CD4-positive, alpha-beta T cell treated with Interleukin-21 for 1 hour (primary cell): ENCODE data around the gene APC.
"Not testable (repeated sequence)": the region's sequence is repeated elsewhere in the genome, so short reads cannot be mapped to it uniquely, and the experiment has no call there.

ENCODE experiments used
- DNase-seq: peaks from one replicate; pipeline ENCODE4 v3.0.0-alpha.2; 2020

Gene APC

GRCh38 chr5:112860929-112861637 is 123.4 kb downstream of the APC start, which contains the start of gene SRP19:
Gene SRP19 (plus strand): TSS chr5:112861287. CDS start chr5:112861377, 90 bp downstream.
- peak; percentile 94 for DNase-seq

- no peak for DNase-seq
These were observed 123.9 kb downstream of the APC start for GRCh38 chr5:112861638-112861985.

DNA sequence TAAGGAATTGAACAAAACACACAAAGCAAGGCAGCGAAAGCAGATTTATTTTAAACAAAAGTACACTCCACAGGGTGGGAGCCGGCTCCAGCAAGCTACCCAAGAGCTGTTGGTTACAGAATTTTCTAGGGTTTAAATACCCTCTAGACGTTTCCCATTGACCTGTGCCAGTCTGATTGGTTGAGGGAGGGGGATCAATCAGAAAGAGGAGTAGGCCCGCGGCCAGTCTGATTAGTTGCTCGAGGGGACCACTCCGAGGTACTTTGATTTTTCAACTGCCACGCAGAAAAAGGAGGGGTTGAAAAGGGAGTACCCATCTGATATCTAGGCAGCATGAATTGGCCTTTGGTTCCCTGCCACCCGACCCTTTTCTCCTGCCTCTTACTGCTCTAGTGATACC is 124.4 kb downstream of the APC start:
- no peak for DNase-seq

DNA sequence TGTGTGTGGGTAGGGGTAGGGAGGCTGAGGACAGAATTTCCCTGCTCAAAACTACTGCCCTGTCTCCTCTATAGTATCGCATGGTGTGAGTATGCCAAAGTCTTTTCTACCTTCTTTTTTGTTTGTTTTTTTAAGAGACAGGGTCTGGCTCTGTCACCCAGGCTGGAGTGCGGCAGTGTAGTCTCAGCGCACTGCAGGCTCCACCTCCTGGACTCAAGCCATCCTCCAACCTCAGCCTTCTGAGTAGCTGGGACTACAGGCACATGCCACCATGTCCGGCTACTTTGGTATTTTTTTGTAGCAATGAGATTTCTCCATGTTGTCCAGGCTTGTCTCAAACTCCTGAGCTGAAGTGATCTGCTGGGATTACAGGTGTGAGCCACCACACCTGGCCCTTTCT is 125.9 kb downstream of the APC start:
- DNase-seq, result no peak

GRCh38 chr5:112865128-112865527 is 127.4 kb downstream of the APC start:
- no peak for DNase-seq

DNA sequence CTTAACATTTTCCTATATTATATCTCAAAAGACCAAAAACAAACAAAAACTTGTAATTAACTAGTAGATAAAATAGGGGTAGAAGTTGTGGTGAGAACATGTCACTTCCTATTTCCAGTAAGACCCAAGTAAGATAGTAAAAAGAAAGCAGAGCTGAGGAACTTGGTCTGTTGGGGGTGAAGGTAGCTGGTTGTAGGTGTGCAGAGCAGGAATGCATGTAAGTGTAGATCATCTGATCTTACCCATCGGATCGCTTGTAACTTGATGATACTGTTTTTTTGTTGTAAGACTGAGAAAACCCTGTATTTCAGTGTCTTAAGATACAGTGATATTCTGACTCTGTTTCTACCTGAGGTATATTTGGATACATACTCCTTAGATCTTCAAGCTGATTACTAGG is 129.1 kb downstream of the APC start:
- DNase-seq, result no peak

DNA sequence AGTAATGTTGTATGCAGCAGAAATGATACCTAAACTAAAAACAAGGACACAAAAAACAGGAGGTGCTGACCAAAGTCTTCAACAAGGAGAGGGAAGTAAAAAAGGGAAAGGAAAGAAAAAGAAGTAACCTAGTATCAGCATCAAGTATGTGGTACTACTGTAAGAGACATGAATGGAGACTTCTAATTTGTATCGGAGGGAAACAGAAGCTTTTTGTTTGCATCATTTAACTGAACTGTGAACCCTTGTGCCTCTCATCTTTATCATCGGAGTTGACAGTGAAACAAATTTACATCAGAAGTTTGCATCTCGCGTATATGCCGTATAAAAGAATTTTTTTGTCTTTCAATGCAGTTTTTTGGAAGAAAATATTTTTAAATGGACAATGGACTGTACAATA is 129.7 kb downstream of the APC start:
- no peak for DNase-seq

GRCh38 chr5:112869948-112870347 is 132.3 kb downstream of the APC start:
- peak; percentile 27 for DNase-seq

DNA sequence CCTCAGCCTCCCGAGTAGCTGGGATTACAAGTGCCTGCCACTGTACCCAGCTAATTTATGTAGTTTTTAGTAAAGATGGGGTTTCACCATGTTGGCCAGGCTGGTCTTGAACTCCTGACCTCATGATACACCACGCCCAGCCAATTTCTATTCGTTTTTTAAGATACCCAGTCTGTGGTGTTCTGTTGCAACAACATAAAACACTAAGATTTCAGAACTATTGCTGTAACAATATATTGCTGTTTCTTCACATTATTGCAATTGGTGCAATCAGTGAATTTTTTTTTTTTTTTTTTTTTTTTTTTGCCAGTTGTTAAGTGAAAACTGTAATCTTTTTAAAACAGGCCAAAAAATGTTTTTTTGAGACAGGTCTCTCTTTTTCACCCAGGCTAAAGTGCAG is 133.3 kb downstream of the APC start:
- no peak for DNase-seq

- no peak for DNase-seq
These were observed 138.7 kb downstream of the APC start for GRCh38 chr5:112876362-112876761.

- no peak for DNase-seq
These were observed 140.4 kb downstream of the APC start for GRCh38 chr5:112878101-112878500.

GRCh38 chr5:112878760-112879159 is 141.1 kb downstream of the APC start:
- peak; percentile 69 for DNase-seq

GRCh38 chr5:112880219-112880964 is 142.7 kb downstream of the APC start:
- DNase-seq, result no peak

DNA sequence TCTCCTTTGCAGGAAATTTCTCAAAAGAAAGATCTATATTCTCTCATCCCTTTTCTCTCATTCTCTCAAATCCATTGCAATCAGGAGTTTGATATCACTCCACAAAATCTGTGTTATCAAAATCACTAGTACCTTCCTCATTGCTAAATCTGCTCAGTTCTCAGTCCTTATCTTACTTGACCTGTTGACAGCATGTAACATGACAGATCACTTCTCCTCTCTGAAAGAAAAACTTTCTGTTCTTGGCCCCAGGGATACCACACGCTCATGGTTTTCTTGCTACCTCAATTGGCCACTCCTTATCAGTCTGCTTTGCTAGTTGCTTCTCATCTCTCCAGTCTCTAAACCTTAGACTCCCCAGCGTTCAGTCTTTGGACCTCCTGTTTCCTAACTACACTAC is 145.5 kb downstream of the APC start:
- no peak for DNase-seq

DNA sequence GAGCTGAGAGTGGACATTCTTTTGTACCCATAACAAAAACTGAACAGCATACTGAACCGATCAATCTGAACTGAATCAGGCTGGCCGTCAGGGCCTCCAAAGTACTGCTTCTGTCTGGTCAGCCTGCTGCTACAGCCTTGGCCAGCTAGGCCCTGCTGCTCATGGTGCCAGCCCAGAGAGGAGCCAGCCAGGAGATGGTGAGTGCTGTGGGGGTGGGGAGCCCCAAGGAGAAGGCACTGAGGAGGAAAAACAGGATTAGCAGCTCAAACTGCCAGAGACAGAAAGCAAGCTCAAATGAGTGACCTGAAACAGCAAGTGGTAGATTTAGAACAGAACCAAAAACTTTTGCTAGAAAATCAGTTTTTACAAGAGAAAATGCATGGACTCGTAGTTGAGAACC is 147.3 kb downstream of the APC start:
- no peak for DNase-seq

DNA sequence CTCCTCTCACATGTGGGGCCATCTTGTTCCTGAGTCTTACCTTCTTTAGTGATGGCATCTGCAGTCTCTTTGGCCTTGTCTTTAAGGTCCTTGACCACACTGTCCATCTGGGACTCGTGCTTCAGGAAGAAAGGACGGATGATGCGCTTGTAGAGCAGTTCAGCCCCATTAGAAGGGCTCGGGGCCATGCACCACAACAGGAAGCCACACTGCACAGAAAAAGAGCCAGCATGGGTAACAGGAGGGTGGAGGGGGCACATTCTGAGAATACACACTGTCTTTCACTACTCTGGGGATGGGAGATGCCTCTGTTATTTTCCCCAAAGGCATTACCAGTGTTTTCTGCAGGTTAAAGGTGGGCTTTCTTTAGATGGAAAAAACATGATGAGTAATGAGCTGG is 149.3 kb downstream of the APC start:
- DNase-seq, result peak; percentile 16

DNA sequence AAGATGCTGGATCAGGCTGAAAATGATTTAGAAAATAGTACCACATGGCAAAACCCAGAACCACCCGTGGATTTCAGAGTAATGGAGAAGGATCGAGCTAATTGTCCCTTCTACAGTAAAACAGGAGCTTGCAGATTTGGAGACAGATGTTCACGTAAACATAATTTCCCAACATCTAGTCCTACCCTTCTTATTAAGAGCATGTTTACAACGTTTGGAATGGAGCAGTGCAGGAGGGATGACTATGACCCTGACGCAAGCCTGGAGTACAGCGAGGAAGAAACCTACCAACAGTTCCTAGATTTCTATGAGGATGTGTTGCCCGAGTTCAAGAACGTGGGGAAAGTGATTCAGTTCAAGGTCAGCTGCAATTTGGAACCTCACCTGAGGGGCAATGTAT is 154.4 kb downstream of the APC start:
- DNase-seq, result not testable (repeated sequence)

- no peak for DNase-seq
These were observed 155.1 kb downstream of the APC start for GRCh38 chr5:112892776-112893175.

- DNase-seq, result no peak
These were observed 158.0 kb downstream of the APC start for GRCh38 chr5:112895682-112896081.
